Limb (tissue), 2 donors: ENCODE measurements around the gene VPS13C.

Experiments used
- DNase-seq, 2 donors: peaks; one replicate each; pipeline ENCODE4 v3.0.0-alpha.2; 2016; ENCODE audit errors: extremely low spot score in 2 of 2

Gene VPS13C

GRCh38 chr15:62075595-62076277 lies 15.5 kb upstream of the VPS13C start:
- no peak for DNase-seq

- DNase-seq, result peak in 1 of 2 donors; percentile 53
Observed at GRCh38 chr15:62071711-62072308, 11.6 kb upstream of the VPS13C start.

GRCh38 chr15:62069551-62069950 lies 9.3 kb upstream of the VPS13C start:
- DNase-seq, result no peak

- DNase-seq, result no peak
Observed at GRCh38 chr15:62068810-62069167, 8.5 kb upstream of the VPS13C start.

- DNase-seq, result peak in 1 of 2 donors; percentile 63
Observed at GRCh38 chr15:62068071-62068809, 8.0 kb upstream of the VPS13C start.

GRCh38 chr15:62067448-62068044 lies 7.3 kb upstream of the VPS13C start:
- DNase-seq, result peak in 1 of 2 donors; percentile 53

GRCh38 chr15:62066663-62067447 lies 6.6 kb upstream of the VPS13C start, which contains the start of gene C2CD4A:
Gene C2CD4A, plus strand, starts transcription at chr15:62066977. Its CDS starts 637 bp downstream, at chr15:62067614.
- peak; percentile 67 to 75 for DNase-seq

- DNase-seq, result no peak
Observed at GRCh38 chr15:62063825-62064635, 3.8 kb upstream of the VPS13C start.

- no peak for DNase-seq
Observed at GRCh38 chr15:62060896-62061280, 641 bp upstream of the VPS13C start.

GRCh38 chr15:62059816-62060112 lies 483 bp downstream of the VPS13C start:
- DNase-seq, result no peak

GRCh38 chr15:62059108-62059815 lies 985 bp downstream of the VPS13C start:
- DNase-seq, result no peak

- no peak for DNase-seq
Observed at GRCh38 chr15:62058327-62059028, 1.8 kb downstream of the VPS13C start.

GRCh38 chr15:62057341-62057980 lies 2.8 kb downstream of the VPS13C start:
- DNase-seq, result no peak

GRCh38 chr15:62054979-62055378 lies 5.3 kb downstream of the VPS13C start:
- DNase-seq, result no peak

GRCh38 chr15:62053439-62054085 lies 6.7 kb downstream of the VPS13C start:
- no peak for DNase-seq

- DNase-seq, result no peak
Observed at GRCh38 chr15:62052713-62053112, 7.5 kb downstream of the VPS13C start.

- no peak for DNase-seq
Observed at GRCh38 chr15:62051166-62051565, 9.1 kb downstream of the VPS13C start.

- no peak for DNase-seq
Observed at GRCh38 chr15:62050115-62050514, 10.1 kb downstream of the VPS13C start.
